K562 (cell line): ENCODE measurements around the gene ANO2. TPM values are rescaled to one million over a fixed set of nuclear protein-coding genes. Genes with fewer than 3 reads are reported as not detected.

Experiments used
- ATAC-seq: fragments of 200-7000 bp; cut with Tn5 transposase; 3 replicates; pipeline ENCODE4 v1.9.1; 2020; ENCODE audit warnings: moderate library complexity
- BruUV-seq: library from RNA; stranded (reverse); fragments of 400-500 nt; replicated peaks from 2 replicates; lab custom pipeline; 2021; lab: Mats Ljungman, UMichigan
- CTCF ChIA-PET: fragments of 300-600 bp; formaldehyde crosslinking; extraction: SDS; loops from one replicate; lab custom pipeline; 2021; ENCODE audit warnings: low intra/inter-chr PET ratio; lab: Yijun Ruan, JAX
- POLR2A ChIA-PET: fragments of 300-600, 350-650 bp; sonication (Branson Sonifier 250); formaldehyde crosslinking; extraction: SDS; loops from one replicate; lab custom pipeline; 2021; ENCODE audit warnings: antibody characterized with exemption, inconsistent platforms; lab: Yijun Ruan, JAX
- DNase-seq, 4 experiments: peaks; one replicate each; pipeline versions ENCODE4 v3.0.0 to v3.0.0-alpha.2; 2011 to 2018; ENCODE audit warnings: low spot score in 3 of 4, mixed read lengths in 3 of 4; ENCODE audit errors: extremely low read depth in 1 of 4
- FAIRE-seq: peaks from 2 replicates; lab custom pipeline; 2011; peaks lifted over from hg19 to GRCh38; lab: Jason Lieb, UNC
- H2AFZ ChIP-seq: 2 replicates; pipeline ENCODE4 v1.6.0; 2011; ENCODE audit warnings: low read depth, low read length, control low read depth, inconsistent platforms
- H3K27ac ChIP-seq: fragments of 200-600 bp; 3 replicates; pipeline ENCODE4 v1.8.0; 2011; ENCODE audit warnings: low read depth, mild to moderate bottlenecking, control low read depth, inconsistent platforms, low read length, moderate library complexity, mixed read lengths; ENCODE audit errors: extremely low read depth
- H3K27me3 ChIP-seq, 2 experiments: fragments of 300-600 bp in 1 of 2; 2 replicates in 1 of 2; 3 replicates in 1 of 2; pipeline versions ENCODE4 v1.6.0 to v1.8.0; 2011; ENCODE audit warnings: inconsistent platforms in 2 of 2, low read length in 2 of 2, mild to moderate bottlenecking in 1 of 2, mixed read lengths in 1 of 2, moderate library complexity in 1 of 2; ENCODE audit not compliant: control insufficient read depth in 2 of 2, insufficient read depth in 2 of 2
- H3K36me3 ChIP-seq: fragments of 300-600 bp; 3 replicates; pipeline ENCODE4 v1.8.0; 2011; ENCODE audit warnings: mild to moderate bottlenecking, low read length, inconsistent platforms; ENCODE audit not compliant: control insufficient read depth, insufficient read depth
- H3K4me1 ChIP-seq, 2 experiments: fragments of 200-600 bp in 1 of 2; replicated peaks in 1 of 2; 2 replicates in 1 of 2; 3 replicates in 1 of 2; pipeline versions ENCODE4 v1.5.1 to v1.8.0; 2011; ENCODE audit warnings: inconsistent platforms in 2 of 2, low read length in 2 of 2, mild to moderate bottlenecking in 1 of 2, mixed read lengths in 1 of 2, moderate library complexity in 1 of 2; ENCODE audit not compliant: control insufficient read depth in 2 of 2, insufficient read depth in 2 of 2
- H3K4me2 ChIP-seq: 2 replicates; pipeline ENCODE4 v1.6.1; 2011; ENCODE audit warnings: low read length, control low read depth, inconsistent platforms, mixed read lengths; ENCODE audit not compliant: insufficient read depth
- H3K4me3 ChIP-seq: fragments of 200-600 bp; sonication (generic), shearing (Covaris generic); 2 replicates; pipeline ENCODE4 v1.5.1; 2016; ENCODE audit warnings: control low read depth, inconsistent platforms
- H3K79me2 ChIP-seq: fragments of 200-600 bp; 3 replicates; pipeline ENCODE4 v1.8.0; 2011; ENCODE audit warnings: low read length, inconsistent platforms; ENCODE audit not compliant: control insufficient read depth, insufficient read depth
- H3K9ac ChIP-seq, 2 experiments: 2 replicates each; pipeline versions ENCODE4 v1.6.0 to v1.6.1; 2011; ENCODE audit warnings: low read depth in 2 of 2, low read length in 2 of 2, control low read depth in 1 of 2, inconsistent platforms in 1 of 2, mild to moderate bottlenecking in 1 of 2, mixed read lengths in 1 of 2; ENCODE audit not compliant: insufficient read depth in 1 of 2
- H3K9me1 ChIP-seq: one replicate; pipeline ENCODE4 v1.6.0; 2011; ENCODE audit warnings: inconsistent platforms, mild to moderate bottlenecking, low read length, moderate library complexity; ENCODE audit not compliant: control insufficient read depth, insufficient read depth
- H3K9me3 ChIP-seq: replicated peaks from 2 replicates; pipeline ENCODE4 v1.5.1; 2011; ENCODE audit warnings: low read depth, low read length, inconsistent platforms; ENCODE audit not compliant: control insufficient read depth, insufficient read depth
- H4K20me1 ChIP-seq: replicated peaks from 2 replicates; pipeline ENCODE4 v1.6.1; 2011; ENCODE audit warnings: low read length, inconsistent platforms, mixed read lengths; ENCODE audit not compliant: control insufficient read depth, insufficient read depth
- CREB3L1 ChIP-seq: fragments of 450-650 bp; IDR thresholded peaks from 2 replicates; pipeline ENCODE4 v1.6.1; 2014; ENCODE audit warnings: low read depth, mild to moderate bottlenecking, moderate library complexity, borderline replicate concordance
- NR2C2 ChIP-seq, 2 experiments: fragments of 200-800 bp in 1 of 2; sonication (Bioruptor generic) in 1 of 2; sonication (generic) in 1 of 2; formaldehyde crosslinking in 1 of 2; IDR thresholded peaks; 2 replicates each; pipeline versions ENCODE4 v1.6.1 to v1.8.0; 2016 to 2022; ENCODE audit warnings: mild to moderate bottlenecking in 1 of 2, missing compliant biosample characterization in 1 of 2, missing genetic modification characterization in 1 of 2, missing genetic modification reagents in 1 of 2
- RUNX1 ChIP-seq: sonication (generic); IDR thresholded peaks from 2 replicates; pipeline ENCODE4 v1.6.1; 2016; ENCODE audit warnings: antibody characterized with exemption, low read depth
- ZNF24 ChIP-seq: fragments of 450-650 bp; IDR thresholded peaks from 2 replicates; pipeline ENCODE4 v1.6.1; 2016
- WGBS: fragments of 100-300 bp; shearing (Covaris generic); methylation state at CpG from one replicate; pipeline ENCODE4 v1.1.6; 2016; ENCODE audit warnings: low coverage, mixed read lengths; ENCODE audit not compliant: insufficient coverage; ENCODE audit errors: missing lambda C conversion rate; 5-methylcytosine and 5-hydroxymethylcytosine counted together
- in situ Hi-C: fragments of 300-500 bp; cut with MboI; formaldehyde crosslinking; loops from 4 replicates; pipeline ENCODE4 v1.15.0; 2018; ENCODE audit warnings: inconsistent platforms, mixed read lengths
- intact Hi-C: fragments of 100-400 bp; cut with micrococcal nuclease; formaldehyde crosslinking; loops from 2 replicates; pipeline ENCODE4 v1.14.2; 2022
- polyA plus RNA-seq, 8 experiments: library from polyadenylated mRNA; depleted of rRNA in 4 of 8; stranded (reverse) in 5 of 8; unstranded in 3 of 8; fragments of >200 nt; fragmentation: Nextera tagmentation in 2 of 8; fragmentation: Illumina TruSeq in 1 of 8; extraction: Ambion mirVana in 2 of 8; extraction: Trizol in 1 of 8; gene quantifications; 2 replicates each; pipeline versions ENCODE4 v1.2.1 to v1.2.3, GENCODE V29; 2011 to 2014; ENCODE audit warnings: inconsistent platforms in 1 of 8, missing spikeins in 1 of 8
- total RNA-seq, 7 experiments: library from RNA; depleted of rRNA in 6 of 7; stranded (reverse); fragments of >200 nt in 6 of 7; fragmentation: Illumina TruSeq in 2 of 7; extraction: Trizol in 2 of 7; gene quantifications; 2 replicates each; pipeline versions ENCODE4 v1.2.1 to v1.2.3, GENCODE V29; 2011 to 2021; ENCODE audit warnings: low replicate concordance in 1 of 7

ANO2 gene
- total and polyA plus RNA-seq, 9 of the 15 experiments (the other 6 are each of a cell fraction or from before 2014, with no cell fraction given) = 0.64 TPM; not detected in 8

DNA sequence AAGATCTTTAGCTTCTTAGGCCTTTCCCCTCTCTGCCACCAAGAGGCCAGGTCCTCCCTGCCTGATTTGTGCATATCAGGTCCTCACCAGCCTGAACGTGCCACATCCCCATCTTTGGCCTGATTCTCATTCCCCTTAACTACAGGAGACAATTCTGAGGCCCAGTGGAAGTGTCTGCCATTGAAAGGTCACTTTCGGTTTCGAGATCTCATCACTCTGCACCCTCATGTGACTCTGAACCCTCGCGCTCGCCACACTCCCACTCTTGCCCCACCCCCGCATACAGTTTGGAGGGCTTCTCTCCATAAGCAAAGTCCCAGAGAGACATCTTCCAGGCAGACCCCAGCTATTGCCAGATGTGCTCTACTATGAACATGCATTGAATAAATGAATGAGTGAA lies 324.2 kb downstream of the ANO2 start:
- Histone ChIP-seq H3K79me2 (no peaks in the 10 kb centered on the region), H3K27me3 (peaks cover 0 to 14% of the 10 kb centered on the region in 2 experiments; a peak in 1 of 5 replicates), H3K9ac (no peak overlapping the region), H3K4me2 (0 out of 2 replicates have a peak overlapping the region, but pooled peaks have one; percentile 11), H3K9me3 (no peaks in the 10 kb centered on the region), H4K20me1 (no peaks in the 10 kb centered on the region), H2AFZ (peak overlapping the region; percentile 40), H3K36me3 (no peaks in the 10 kb centered on the region), H3K4me3 (no peak overlapping the region), H3K27ac (no peak overlapping the region), H3K9me1 (no peaks in the 10 kb centered on the region), H3K4me1 (peaks cover 0 to 7% of the 10 kb centered on the region in 2 experiments; a peak in 3 of 5 replicates)
- intact Hi-C loops = no loop called here
- ChIA-PET CTCF (no interaction called here), POLR2A (no interaction called here)
- no peak for ATAC-seq
- in situ Hi-C loops = no loop called here
- WGBS = 15% methylated on average over 7 of the region's 7 CpGs
- no peak for FAIRE-seq
- DNase-seq = peak in 2 of 4 experiments; percentile 8 to 10
- no TSS peak for BruUV-seq
- no peak for TF ChIP-seq CREB3L1
- peak; percentile 63; the same call in 1 of the 2 replicates for TF ChIP-seq ZNF24
- TF ChIP-seq RUNX1 = no peak
- TF ChIP-seq NR2C2 (CRISPR knock-in tag; IDR thresholded peaks at IDR 0.05) = no peak
- TF ChIP-seq NR2C2 (tag; IDR thresholded peaks at IDR 0.05) = peak; percentile 46; the same call in 1 of the 2 replicates
